GM19351 (cell line): Measurements from ENCODE around the gene CFAP100.

Source experiments
- ATAC-seq: cut with Tn5 transposase; IDR thresholded peaks from one replicate; pipeline ENCODE4 v1.9.1; 2021; ENCODE audit warnings: mild to moderate bottlenecking, moderate library complexity; ENCODE audit not compliant: unreplicated experiment

CFAP100 gene

DNA sequence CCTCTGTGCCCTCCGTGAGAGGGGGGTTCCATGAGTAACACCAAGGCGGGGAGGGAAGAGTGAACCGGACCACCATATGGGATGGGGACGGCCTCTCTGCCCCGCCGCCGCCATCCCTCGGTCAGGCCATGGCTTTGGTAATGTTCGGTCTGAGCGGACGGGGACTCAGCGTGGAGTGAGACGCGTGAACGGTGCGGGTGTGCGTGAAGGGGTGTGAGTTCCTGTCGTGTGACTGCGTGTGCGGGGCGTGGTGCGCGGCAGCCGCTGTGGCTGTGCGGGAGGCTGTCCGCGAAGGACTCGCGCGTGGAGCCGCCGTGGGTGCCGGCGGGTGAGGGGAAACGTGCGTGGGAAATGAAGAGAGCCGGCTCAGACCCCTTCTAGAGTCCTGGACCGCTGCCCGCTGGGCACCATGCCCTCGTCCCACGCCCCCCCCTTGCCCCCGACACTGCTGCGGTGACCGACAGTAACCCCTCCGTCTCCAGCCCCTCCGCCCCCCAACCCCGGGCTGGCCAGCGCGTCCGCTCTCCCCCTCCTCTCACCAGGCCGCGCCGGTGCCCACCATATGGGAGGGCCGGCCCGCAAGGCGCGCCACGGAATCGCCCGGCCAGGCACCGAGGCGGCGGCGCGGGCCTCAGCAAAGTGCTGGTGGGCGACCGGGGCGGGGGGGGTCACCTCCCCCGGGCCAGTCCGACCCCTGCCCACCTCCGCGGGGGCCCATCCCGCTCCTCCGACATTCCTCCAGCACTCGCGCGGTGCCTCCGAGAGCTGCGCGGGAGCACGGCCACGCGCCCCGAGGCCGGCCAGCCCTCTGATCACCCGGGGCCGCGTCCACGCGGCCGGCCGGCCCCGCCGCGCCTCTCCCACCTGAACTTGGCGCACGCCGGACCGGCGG, 38.1 kb upstream of the CFAP100 start:
- ATAC-seq: no peak

- peak; percentile 89 for ATAC-seq
Measured at GRCh38 chr3:126357295-126358037, 37.2 kb upstream of the CFAP100 start, which contains the start of gene KLF15. Gene KLF15, minus strand, starts transcription at chr3:126357408. Its CDS starts 4,486 bp downstream, at chr3:126352922.

GRCh38 chr3:126358038-126358815, 36.5 kb upstream of the CFAP100 start:
- no peak for ATAC-seq

DNA sequence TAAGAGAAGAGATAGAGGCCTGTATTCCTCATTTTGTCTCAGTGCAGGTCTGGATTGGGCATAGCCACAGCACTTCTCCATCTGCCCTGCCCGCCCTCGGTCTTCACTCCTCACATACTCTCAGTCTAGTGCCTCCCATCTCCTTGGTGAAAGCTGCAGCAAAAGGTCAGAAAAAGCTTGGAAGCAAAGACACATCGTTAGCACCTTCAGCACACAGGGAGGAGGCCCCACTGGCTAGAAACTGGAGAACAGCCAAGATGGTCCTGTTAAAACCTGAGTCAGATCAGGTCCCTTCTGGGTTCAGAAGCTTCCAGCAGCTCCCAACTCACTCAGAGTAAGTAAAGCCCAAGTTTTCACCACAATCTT, 35.9 kb upstream of the CFAP100 start:
- ATAC-seq: no peak

DNA sequence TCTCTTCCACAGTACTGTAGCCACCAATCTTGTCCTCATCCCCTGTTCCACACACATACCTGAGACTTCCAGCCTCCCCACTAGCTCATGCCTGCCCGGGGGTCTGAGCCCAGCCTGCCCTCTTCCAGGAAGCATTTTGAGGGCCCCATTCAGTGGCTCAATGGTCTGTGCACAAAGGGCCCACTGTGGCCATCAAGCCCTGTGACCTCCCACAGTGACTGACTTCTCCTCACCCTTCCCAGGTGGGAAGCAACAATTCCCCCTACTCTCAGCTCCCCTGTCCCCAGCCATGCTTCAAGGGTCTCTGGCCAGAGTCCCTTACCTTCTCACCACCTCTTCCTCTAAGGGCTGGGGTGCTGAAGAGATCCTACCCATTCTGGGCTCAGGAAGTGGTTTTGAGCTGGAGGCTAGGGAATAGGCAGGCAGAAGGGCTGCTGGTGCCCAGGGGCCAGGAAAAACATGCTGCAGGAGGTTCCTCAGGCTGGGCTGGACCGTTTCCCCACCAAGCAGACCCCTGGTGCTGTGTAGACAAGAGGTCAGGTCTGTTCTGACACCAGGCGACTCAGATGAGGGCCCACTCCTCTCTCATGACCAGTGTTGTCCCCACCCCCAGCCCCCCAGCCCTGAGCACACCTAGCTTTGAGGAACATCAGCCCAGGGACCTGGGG, 34.5 kb upstream of the CFAP100 start:
- ATAC-seq: no peak

DNA sequence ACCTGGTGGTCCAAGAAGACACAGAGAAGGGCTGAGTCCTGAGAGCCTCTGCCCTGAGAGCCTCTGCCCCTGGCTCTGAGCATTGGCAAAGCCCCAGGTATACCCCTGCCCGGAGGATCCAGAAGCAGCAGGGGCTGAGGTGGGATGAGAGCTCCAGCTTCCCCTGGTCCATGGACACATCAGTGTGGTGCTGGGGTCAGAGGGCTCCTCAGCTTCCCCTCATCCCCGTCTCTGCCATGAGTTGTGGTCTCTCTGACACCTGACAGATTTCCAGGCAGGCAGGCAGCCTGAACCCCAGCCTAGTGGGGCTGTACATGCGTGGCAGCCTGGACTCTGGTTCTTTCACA, 34.0 kb upstream of the CFAP100 start:
- no peak for ATAC-seq

- ATAC-seq: no peak
Measured at GRCh38 chr3:126361211-126361610, 33.5 kb upstream of the CFAP100 start.

- ATAC-seq: no peak
Measured at GRCh38 chr3:126364130-126364695, 30.5 kb upstream of the CFAP100 start.

GRCh38 chr3:126364731-126365301, 29.9 kb upstream of the CFAP100 start:
- ATAC-seq: no peak

DNA sequence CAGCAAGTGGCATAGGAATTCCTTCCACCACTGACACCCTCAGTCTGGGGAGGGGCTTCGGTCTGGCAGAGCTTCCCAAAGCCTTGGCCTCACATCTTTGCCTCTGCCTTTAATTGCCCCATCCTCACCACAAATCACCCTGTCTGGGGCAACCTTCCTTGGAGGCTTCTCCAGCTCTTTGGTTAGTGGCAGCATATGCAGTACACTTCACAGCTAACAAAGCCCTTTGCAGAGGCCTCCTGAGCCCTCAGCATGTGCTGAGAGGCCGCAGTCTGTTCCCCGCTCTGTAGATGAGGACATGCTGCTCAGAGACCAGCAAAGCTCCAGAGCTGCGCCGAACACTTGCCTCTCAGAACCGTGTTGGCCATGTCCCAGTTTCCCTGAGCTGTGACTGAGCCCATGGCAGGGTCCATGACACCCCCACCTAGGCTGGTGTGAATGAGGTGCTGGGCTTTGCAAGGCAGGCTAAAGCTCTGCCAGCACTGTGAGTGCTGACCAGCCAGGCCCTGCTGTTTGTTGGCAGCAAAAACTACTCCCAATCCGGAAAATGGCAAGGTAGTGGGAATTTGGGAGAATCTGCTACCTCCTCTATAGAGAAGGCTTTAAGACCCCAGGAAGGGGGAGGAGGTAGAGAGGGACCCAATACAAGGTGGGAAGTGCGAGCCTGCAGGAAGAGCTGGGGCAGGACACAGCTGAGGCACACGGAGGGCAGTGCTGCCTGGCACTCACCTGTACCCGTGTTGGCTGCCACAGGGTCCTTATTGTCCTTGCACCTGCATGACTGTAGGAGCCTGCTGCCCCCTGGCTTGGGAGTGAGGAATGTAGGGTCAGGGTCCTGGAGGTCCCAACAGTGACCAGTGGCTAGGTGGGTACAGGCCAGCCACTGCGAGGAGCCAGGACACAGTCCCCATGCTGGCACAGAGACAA, 29.1 kb upstream of the CFAP100 start:
- no peak for ATAC-seq

DNA sequence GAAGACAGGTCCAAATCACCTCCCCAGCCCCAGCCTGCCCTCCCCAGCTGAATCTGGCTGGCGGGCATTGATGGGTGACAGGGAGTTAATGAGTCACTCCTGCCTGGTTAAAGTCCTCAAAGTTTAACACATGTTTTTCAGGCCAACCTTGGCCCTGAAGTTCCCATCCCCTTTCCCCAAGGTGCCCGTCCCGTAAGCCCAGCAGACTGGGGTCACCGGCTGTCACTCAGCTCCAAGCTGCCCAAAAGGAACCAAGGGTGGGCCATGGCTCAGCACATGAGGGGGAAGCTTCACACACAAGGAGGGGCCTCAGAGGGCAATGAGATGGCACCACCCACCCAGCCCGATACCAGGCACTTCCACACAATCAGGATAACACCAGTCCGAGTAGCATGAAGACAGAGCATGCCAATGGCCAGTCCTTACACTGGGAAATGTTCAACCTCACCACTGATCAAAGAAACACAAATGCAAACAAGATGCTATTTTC, 27.3 kb upstream of the CFAP100 start:
- ATAC-seq: no peak

GRCh38 chr3:126369490-126369889, 25.2 kb upstream of the CFAP100 start:
- ATAC-seq: no peak

DNA sequence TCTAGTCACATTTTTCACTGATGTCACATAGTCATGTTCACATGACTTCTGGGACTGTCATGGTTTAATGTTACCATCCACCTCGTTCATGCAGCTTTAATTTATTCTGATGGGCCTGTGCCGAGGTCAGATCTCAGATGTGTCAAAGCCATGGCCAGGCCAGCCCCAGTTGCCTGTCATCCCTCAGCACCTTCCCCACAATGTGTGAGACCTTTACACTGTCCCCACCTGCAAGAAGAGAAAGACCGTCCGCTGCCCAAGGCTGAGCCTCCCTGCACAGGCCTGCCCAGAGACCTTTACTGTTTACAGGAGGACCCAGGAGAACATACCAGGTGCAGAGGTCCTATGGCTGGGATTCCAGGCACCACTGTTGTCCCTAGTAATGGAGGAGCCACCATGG, 24.7 kb upstream of the CFAP100 start:
- ATAC-seq: no peak

DNA sequence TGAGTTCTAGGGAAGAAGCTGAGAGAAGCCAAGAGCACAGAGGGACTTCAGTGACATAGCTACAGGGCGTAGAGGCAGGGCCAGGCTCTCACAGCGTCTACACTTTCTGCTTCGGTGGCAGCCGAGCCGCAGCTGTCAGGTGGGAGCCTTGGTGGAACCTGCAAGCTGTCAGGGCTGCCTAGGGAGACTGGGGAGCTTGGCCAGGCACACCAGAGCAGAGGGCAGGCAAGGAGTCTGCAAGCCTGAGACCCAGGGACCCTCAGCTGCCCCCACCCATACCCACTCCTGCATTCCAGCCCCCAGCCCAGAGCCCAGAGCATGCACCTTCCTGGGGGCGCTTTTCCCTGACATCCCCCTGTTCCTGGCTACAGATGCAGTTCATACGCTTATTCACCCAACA, 24.1 kb upstream of the CFAP100 start:
- no peak for ATAC-seq

DNA sequence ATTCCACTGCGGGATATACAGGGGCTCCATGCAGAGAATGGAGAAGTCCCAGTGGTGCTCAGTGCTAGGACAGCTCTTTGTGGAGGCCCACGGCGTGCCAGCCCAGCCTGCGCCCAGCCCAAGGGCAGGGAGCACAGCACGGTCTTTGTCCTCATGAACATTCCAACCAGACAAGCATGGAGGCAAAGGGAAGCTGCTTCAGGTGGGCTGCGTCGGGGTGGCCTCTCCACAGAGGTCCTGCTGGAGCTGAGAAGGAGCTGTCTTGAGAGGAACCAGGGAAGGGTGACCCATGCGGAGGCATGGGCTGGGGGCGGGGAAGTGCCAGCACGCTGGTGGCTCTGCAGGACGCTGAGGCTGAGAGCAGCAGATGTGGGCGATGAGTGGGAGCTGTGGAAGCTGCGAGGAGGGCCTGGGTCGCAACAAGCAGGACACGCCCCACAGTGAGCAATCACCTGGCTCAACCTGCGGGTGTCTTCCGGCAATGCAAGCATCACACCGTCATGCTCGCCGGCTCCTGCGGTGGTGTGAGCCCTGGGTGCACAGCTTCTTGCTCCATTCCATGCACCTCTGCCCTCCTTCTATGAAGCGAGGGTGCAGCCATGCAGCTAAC, 23.5 kb upstream of the CFAP100 start:
- no peak for ATAC-seq

- ATAC-seq: no peak
Measured at GRCh38 chr3:126372413-126373145, 22.1 kb upstream of the CFAP100 start.

DNA sequence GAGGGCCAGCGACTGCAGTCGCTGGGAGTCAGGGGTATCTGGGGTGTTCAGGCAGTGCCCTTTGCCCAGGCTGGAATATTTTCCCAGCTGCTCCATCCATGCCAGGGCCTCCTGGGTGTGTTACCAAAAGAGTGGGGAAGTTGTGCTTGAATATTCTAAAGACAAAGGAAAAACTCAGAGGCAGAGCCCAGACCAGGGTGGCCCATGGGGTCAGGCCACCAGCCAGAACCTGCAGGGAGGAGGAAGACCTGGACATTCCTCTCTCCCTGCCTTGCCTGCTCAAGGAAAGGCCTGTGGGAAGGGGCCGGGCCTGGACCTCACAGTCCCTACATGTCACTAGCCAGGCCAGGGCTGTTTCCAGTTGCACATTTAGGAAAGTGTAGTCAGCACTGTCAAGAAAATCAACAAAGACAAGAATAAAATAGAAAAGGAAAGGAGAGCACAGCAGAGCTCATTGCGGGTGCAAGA, 21.5 kb upstream of the CFAP100 start:
- no peak for ATAC-seq
